Measurements from ENCODE around the gene HOXA6. TPM values are rescaled to one million over a fixed set of nuclear protein-coding genes. Genes with fewer than 3 reads are reported as not detected.

The HOXA6 gene
- total and polyA plus RNA-seq, 2 donors from 2014 or later = 1.1 to 22.0 TPM

DNA sequence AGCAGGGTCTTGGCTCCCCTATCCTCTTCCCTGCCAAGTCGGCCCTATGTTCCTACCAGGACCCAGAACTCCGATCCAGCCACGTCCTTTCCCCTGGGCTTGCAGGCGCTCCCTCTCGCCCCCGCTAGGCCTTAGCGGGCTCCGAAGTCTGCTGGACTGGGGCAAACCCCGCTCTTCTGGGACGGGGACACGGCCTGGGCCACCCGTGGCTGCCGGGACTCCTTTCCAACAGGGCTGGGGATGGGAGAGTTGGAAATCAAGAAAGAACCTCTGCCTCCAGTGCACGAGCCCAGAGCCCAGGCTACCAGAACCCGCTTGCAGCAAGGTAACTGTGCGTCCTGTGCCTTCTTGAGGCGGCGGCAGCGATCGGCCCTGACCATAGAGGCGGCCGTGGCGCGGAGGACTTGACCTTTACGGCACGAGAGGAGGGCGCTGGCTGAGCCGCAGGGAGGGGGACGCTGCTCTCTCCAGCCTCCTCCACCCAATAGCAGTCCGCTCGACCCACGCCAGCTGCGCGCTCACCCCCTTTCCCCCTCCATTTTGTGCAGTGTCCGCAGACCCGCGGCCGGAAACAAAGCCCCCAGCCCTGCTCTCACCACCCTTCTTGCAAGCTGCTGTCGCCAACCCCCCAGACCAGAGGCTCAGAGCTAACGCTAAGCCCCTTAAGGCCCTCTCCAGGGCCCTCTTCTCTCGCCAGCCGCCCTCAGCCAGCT lies 44.4 kb upstream of the HOXA6 start:
- H3K4me3 ChIP-seq (ENCODE audit: low read length in 3 of 3) = no peak overlapping the region
- no peak overlapping the region for H3K27ac ChIP-seq (ENCODE audit: low read depth in 2 of 2, low read length in 2 of 2)
- H3K9me3 ChIP-seq (ENCODE audit: control insufficient read depth in 2 of 3, insufficient read depth in 1 of 3, low read length in 3 of 3) = no peaks in the 10 kb centered on the region
- H3K4me1 ChIP-seq (ENCODE audit: control insufficient read depth in 2 of 3, insufficient read depth in 2 of 3, low read depth in 1 of 3, low read length in 3 of 3) = peaks cover 0 to 2% (median 0%) of the 10 kb centered on the region in 3 donors
- H3K9ac ChIP-seq (ENCODE audit: low read length in 3 of 3) = no peak overlapping the region
- FAIRE-seq (no peak), DNase-seq (peak in 4 of 5 donors; percentile 44 to 82 (median 60))
- H3K36me3 ChIP-seq (ENCODE audit: control insufficient read depth in 2 of 3, insufficient read depth in 3 of 3, low read length in 3 of 3) = no peaks in the 10 kb centered on the region
- H3K27me3 ChIP-seq (ENCODE audit: control insufficient read depth, insufficient read depth, low read length) = peaks cover 53% of the 10 kb centered on the region
- intact Hi-C loops (cut with DNase I) = no loop called here
- TF ChIP-seq, protein P1, sequence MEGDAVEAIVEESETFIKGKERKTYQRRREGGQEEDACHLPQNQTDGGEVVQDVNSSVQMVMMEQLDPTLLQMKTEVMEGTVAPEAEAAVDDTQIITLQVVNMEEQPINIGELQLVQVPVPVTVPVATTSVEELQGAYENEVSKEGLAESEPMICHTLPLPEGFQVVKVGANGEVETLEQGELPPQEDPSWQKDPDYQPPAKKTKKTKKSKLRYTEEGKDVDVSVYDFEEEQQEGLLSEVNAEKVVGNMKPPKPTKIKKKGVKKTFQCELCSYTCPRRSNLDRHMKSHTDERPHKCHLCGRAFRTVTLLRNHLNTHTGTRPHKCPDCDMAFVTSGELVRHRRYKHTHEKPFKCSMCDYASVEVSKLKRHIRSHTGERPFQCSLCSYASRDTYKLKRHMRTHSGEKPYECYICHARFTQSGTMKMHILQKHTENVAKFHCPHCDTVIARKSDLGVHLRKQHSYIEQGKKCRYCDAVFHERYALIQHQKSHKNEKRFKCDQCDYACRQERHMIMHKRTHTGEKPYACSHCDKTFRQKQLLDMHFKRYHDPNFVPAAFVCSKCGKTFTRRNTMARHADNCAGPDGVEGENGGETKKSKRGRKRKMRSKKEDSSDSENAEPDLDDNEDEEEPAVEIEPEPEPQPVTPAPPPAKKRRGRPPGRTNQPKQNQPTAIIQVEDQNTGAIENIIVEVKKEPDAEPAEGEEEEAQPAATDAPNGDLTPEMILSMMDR (IDR thresholded peaks at IDR 0.05; ENCODE audit: borderline replicate concordance, extremely low read depth, insufficient read depth) = no peak

GRCh38 chr7:27191161-27191731 lies 43.7 kb upstream of the HOXA6 start:
- intact Hi-C loops (cut with DNase I) = no loop called here
- Histone ChIP-seq H3K27ac (ENCODE audit: low read depth in 2 of 2, low read length in 2 of 2) (no peak overlapping the region), H3K36me3 (ENCODE audit: control insufficient read depth in 2 of 3, insufficient read depth in 3 of 3, low read length in 3 of 3) (no peaks in the 10 kb centered on the region), H3K27me3 (ENCODE audit: control insufficient read depth, insufficient read depth, low read length) (peaks cover 46% of the 10 kb centered on the region), H3K9ac (ENCODE audit: low read length in 3 of 3) (no peak overlapping the region), H3K4me3 (ENCODE audit: low read length in 3 of 3) (no peak overlapping the region), H3K4me1 (ENCODE audit: control insufficient read depth in 2 of 3, insufficient read depth in 2 of 3, low read depth in 1 of 3, low read length in 3 of 3) (peaks cover 0 to 2% (median 0%) of the 10 kb centered on the region in 3 donors), H3K9me3 (ENCODE audit: control insufficient read depth in 2 of 3, insufficient read depth in 1 of 3, low read length in 3 of 3) (no peaks in the 10 kb centered on the region)
- DNase-seq (peak in 2 of 5 donors; percentile 53 to 63), FAIRE-seq (no peak)
- TF ChIP-seq, protein P1 (IDR thresholded peaks at IDR 0.05; ENCODE audit: borderline replicate concordance, extremely low read depth, insufficient read depth) = no peak

DNA sequence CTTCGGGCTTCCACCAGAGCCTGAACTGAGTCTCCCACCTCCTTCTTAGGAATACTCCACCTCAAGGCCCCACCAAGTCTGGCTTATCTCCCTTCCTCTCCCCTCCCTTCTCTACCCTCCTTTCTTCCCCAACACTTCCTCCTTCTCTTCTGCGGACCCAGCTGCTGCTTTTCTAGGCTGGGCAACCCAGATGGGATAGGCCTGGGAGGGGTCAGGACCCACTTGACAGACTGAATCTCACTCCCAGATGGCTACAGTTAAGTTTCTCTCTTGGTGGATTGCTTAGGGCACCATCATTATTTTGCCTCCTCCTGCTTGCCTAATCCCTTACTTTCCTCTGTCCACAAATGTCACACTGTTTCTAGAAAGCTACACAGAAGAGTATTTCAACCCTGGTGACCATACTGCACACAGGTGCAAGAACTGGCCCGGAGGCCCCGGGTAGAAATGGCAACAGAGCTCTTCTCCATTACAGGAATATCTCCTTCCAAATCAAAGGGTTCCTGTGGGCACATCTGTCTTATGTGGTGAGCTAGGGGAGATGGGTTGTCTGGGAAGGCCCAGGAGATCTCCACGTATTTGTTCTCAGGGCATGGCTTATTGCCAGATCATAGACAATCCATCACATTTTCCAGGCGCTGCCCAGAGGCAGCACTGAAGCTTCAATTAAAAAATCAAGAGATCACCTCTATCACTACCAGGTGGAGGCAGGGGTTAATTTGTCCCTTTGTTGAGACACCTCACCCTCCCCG lies 42.6 kb upstream of the HOXA6 start:
- peaks cover 35% of the 10 kb centered on the region for H3K27me3 ChIP-seq (ENCODE audit: control insufficient read depth, insufficient read depth, low read length)
- TF ChIP-seq, protein P1 (IDR thresholded peaks at IDR 0.05; ENCODE audit: borderline replicate concordance, extremely low read depth, insufficient read depth) = no peak
- intact Hi-C loops (cut with DNase I) = no loop called here
- no peaks in the 10 kb centered on the region for H3K36me3 ChIP-seq (ENCODE audit: control insufficient read depth in 2 of 3, insufficient read depth in 3 of 3, low read length in 3 of 3)
- H3K27ac ChIP-seq (ENCODE audit: low read depth in 2 of 2, low read length in 2 of 2) = peak overlapping the region in 1 of 2 donors; percentile 36
- H3K9me3 ChIP-seq (ENCODE audit: control insufficient read depth in 2 of 3, insufficient read depth in 1 of 3, low read length in 3 of 3) = no peaks in the 10 kb centered on the region
- no peak for FAIRE-seq
- H3K4me1 ChIP-seq (ENCODE audit: control insufficient read depth in 2 of 3, insufficient read depth in 2 of 3, low read depth in 1 of 3, low read length in 3 of 3) = peaks cover 0 to 2% (median 0%) of the 10 kb centered on the region in 3 donors
- peak in 3 of 5 donors; percentile 8 to 46 (median 37) for DNase-seq
- no peak overlapping the region for H3K4me3 ChIP-seq (ENCODE audit: low read length in 3 of 3)
- H3K9ac ChIP-seq (ENCODE audit: low read length in 3 of 3) = no peak overlapping the region

Measured in kidney (tissue), 14 donors.